GM23338 (cell line): Measurements from ENCODE around the gene PRKACA. TPM values are rescaled to one million over a fixed set of nuclear protein-coding genes. Genes with fewer than 3 reads are reported as not detected.

Experiments
- ATAC-seq: fragments of 200-7000 bp; cut with Tn5 transposase; 3 replicates; pipeline ENCODE4 v1.9.1; 2020
- DNase-seq: peaks from one replicate; pipeline ENCODE4 v3.0.0-alpha.2; 2015; ENCODE audit warnings: low spot score
- H2AFZ ChIP-seq: fragments of 200-600 bp; sonication (generic); 2 replicates; pipeline ENCODE4 v1.8.0; 2016; ENCODE audit warnings: antibody characterized with exemption, mild to moderate bottlenecking, moderate library complexity
- H3F3A ChIP-seq: fragments of 200-600 bp; sonication (generic); replicated peaks from 2 replicates; pipeline ENCODE4 v1.8.0; 2017; ENCODE audit warnings: antibody characterized with exemption, mixed run types, low read depth
- H3K27ac ChIP-seq: fragments of 200-600 bp; sonication (generic); 2 replicates; pipeline ENCODE4 v1.6.1; 2016; ENCODE audit warnings: low read depth
- H3K27me3 ChIP-seq: fragments of 200-600 bp; sonication (generic); 2 replicates; pipeline ENCODE4 v1.8.0; 2016; ENCODE audit warnings: mild to moderate bottlenecking, mixed run types, moderate library complexity; ENCODE audit not compliant: insufficient read depth
- H3K36me3 ChIP-seq: fragments of 200-600 bp; sonication (generic); 2 replicates; pipeline ENCODE4 v1.8.0; 2016; ENCODE audit warnings: mild to moderate bottlenecking; ENCODE audit not compliant: insufficient read depth
- H3K4me1 ChIP-seq: fragments of 200-600 bp; sonication (generic); 2 replicates; pipeline ENCODE4 v1.8.0; 2016; ENCODE audit warnings: mild to moderate bottlenecking, moderate library complexity; ENCODE audit not compliant: insufficient read depth
- H3K4me2 ChIP-seq: fragments of 200-600 bp; sonication (generic); 2 replicates; pipeline ENCODE4 v1.7.1; 2017; ENCODE audit warnings: mixed run types
- H3K4me3 ChIP-seq: fragments of 200-600 bp; sonication (generic); 2 replicates; pipeline ENCODE4 v1.6.1; 2016; ENCODE audit warnings: mixed run types
- H3K79me2 ChIP-seq: fragments of 200-600 bp; sonication (generic); replicated peaks from 2 replicates; pipeline ENCODE4 v1.8.0; 2017; ENCODE audit warnings: mild to moderate bottlenecking; ENCODE audit not compliant: insufficient read depth
- H3K9me2 ChIP-seq: fragments of 200-600 bp; sonication (generic); 2 replicates; pipeline ENCODE4 v1.8.0; 2017; ENCODE audit not compliant: insufficient read depth
- H4K20me1 ChIP-seq: fragments of 200-600 bp; sonication (generic); replicated peaks from 2 replicates; pipeline ENCODE4 v1.8.0; 2017; ENCODE audit warnings: mild to moderate bottlenecking; ENCODE audit not compliant: insufficient read depth
- H3K27ac Mint-ChIP-seq: 2 replicates; pipeline ENCODE4 v1.8.0; 2020; ENCODE audit warnings: inconsistent platforms, mild to moderate bottlenecking, moderate library complexity, mixed read lengths
- H3K27me3 Mint-ChIP-seq: 3 replicates; pipeline ENCODE4 v1.8.0; 2022; ENCODE audit warnings: low read depth, mild to moderate bottlenecking, moderate library complexity, mixed read lengths, inconsistent platforms; ENCODE audit not compliant: insufficient read depth, poor library complexity
- H3K36me3 Mint-ChIP-seq: 3 replicates; pipeline ENCODE4 v1.8.0; 2021; ENCODE audit warnings: low read depth, mild to moderate bottlenecking, inconsistent platforms, moderate library complexity, mixed read lengths
- H3K4me1 Mint-ChIP-seq: 3 replicates; pipeline ENCODE4 v1.8.0; 2020; ENCODE audit warnings: mild to moderate bottlenecking, inconsistent platforms, mixed read lengths
- H3K4me3 Mint-ChIP-seq: 3 replicates; pipeline ENCODE4 v1.8.0; 2021; ENCODE audit warnings: moderate library complexity, mild to moderate bottlenecking, inconsistent platforms, mixed read lengths
- H3K9me3 Mint-ChIP-seq: 3 replicates; pipeline ENCODE4 v1.8.0; 2020; ENCODE audit warnings: moderate library complexity, mild to moderate bottlenecking, inconsistent platforms, mixed read lengths
- CREB1 ChIP-seq: fragments of 250-450 bp; sonication (Bioruptor Pico); IDR thresholded peaks from 2 replicates; pipeline ENCODE4 v1.5.0; 2020; ENCODE audit warnings: low read depth, mild to moderate bottlenecking, moderate library complexity
- EZH2 ChIP-seq: fragments of 200-600 bp; sonication (generic); IDR thresholded peaks from one replicate; pipeline ENCODE4 v1.8.0; 2017; ENCODE audit warnings: antibody characterized with exemption, mild to moderate bottlenecking, low read depth; ENCODE audit not compliant: unreplicated experiment
- NANOG ChIP-seq: IDR thresholded peaks from 2 replicates; pipeline ENCODE4 v1.6.1; 2016; ENCODE audit warnings: antibody characterized with exemption, borderline replicate concordance
- POLR2AphosphoS5 ChIP-seq: IDR thresholded peaks from 2 replicates; pipeline ENCODE4 v1.6.1; 2016; ENCODE audit warnings: antibody characterized with exemption, low read depth
- STAT1 ChIP-seq: IDR thresholded peaks from one replicate; pipeline ENCODE4 v1.6.1; 2016; ENCODE audit warnings: antibody characterized with exemption; ENCODE audit not compliant: unreplicated experiment
- ZNF114 ChIP-seq: fragments of 250-450 bp; sonication (Bioruptor Pico); IDR thresholded peaks from 2 replicates; pipeline ENCODE4 v1.5.0; 2020; ENCODE audit warnings: mild to moderate bottlenecking, moderate library complexity
- ZNF462 ChIP-seq: fragments of 250-450 bp; sonication (Bioruptor Pico); IDR thresholded peaks from 2 replicates; pipeline ENCODE4 v1.5.0; 2020; ENCODE audit warnings: mild to moderate bottlenecking, moderate library complexity
- polyA plus RNA-seq: library from polyadenylated mRNA; unstranded; fragments of >200 nt; fragmentation: Nextera tagmentation; extraction: Ambion mirVana; gene quantifications from 2 replicates; pipeline ENCODE4 v1.2.1, GENCODE V29; 2016
- total RNA-seq: library from RNA; depleted of rRNA; stranded (reverse); fragments of >200 nt; shearing (Covaris generic); gene quantifications from 2 replicates; pipeline ENCODE4 v1.2.3, GENCODE V29; 2014
- TF ChIP-seq, protein P1 (sequence below), 2 experiments: fragments of 200-600 bp in 1 of 2; sonication (generic) in 1 of 2; conservative IDR thresholded peaks; 2 replicates each; pipeline versions ENCODE4 v1.5.1 to v1.6.1; 2016 to 2017; ENCODE audit warnings: antibody characterized with exemption in 2 of 2, low read depth in 2 of 2, mild to moderate bottlenecking in 2 of 2, moderate library complexity in 1 of 2
- TF ChIP-seq, protein P2 (sequence below): IDR thresholded peaks from 2 replicates; pipeline ENCODE4 v1.6.1; 2016; ENCODE audit warnings: antibody characterized with exemption

The PRKACA gene
- total and polyA plus RNA-seq, 2 experiments from 2014 or later, result 13.0 to 31.3 TPM

DNA sequence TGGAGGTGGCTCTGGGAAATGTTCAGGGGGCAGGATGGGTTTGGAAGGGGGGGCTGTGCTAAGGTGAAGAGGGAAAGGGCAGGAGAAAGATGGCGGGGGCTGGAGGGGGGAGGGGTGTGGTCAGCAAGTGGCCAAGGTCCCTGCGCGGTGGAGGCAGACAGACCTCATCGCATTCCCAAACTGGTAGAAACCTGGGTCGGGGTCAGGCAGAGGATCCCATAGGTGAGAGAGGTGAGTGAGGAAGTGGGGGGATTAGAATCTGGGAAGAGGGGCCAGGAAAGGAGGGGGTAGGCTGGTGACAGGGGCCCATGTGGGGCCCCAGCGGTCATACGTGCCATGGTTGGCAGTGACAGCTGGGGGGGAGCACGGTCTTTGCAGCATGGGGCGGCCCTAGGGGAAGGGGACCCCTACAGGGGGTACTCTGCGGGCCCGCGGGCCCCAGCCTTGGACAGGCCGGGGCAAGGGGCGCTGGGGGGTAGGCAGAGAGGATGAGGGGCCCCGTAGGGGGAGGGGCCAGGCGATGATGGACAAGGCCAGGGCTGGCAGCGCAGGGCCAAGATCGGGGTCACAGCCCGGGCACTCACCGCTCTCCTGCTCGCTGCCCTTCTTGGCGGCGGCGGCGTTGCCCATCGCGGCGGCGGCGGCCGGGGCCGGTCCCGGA is 514 bp downstream of the PRKACA start (continued):
- TF ChIP-seq ZNF462 (no peak), POLR2AphosphoS5 (no peak)

GRCh38 chr19:14116525-14116917 is 1.0 kb downstream of the PRKACA start:
- Mint-ChIP-seq H3K36me3 (peaks cover 11% of the 10 kb centered on the region), H3K27ac (no peak overlapping the region), H3K9me3 (no peaks in the 10 kb centered on the region; the same call in 2 of the 3 replicates), H3K4me1 (peaks cover 45% of the 10 kb centered on the region), H3K27me3 (peaks cover 13% of the 10 kb centered on the region), H3K4me3 (peak overlapping the region; percentile 82)
- Histone ChIP-seq H3K4me1 (peaks cover 49% of the 10 kb centered on the region), H3K27ac (no peak overlapping the region), H4K20me1 (peaks cover 14% of the 10 kb centered on the region), H3K27me3 (no peaks in the 10 kb centered on the region), H3K4me3 (peak overlapping the region; percentile 79), H3F3A (peaks cover 29% of the 10 kb centered on the region), H3K79me2 (peaks cover 17% of the 10 kb centered on the region), H3K9me2 (no peaks in the 10 kb centered on the region), H3K4me2 (peak overlapping the region; percentile 92), H3K36me3 (no peaks in the 10 kb centered on the region; the same call in 1 of the 2 replicates), H2AFZ (no peak overlapping the region)
- DNase-seq (no peak), ATAC-seq (no peak)
- TF ChIP-seq POLR2AphosphoS5, result no peak
- TF ChIP-seq, protein P1, sequence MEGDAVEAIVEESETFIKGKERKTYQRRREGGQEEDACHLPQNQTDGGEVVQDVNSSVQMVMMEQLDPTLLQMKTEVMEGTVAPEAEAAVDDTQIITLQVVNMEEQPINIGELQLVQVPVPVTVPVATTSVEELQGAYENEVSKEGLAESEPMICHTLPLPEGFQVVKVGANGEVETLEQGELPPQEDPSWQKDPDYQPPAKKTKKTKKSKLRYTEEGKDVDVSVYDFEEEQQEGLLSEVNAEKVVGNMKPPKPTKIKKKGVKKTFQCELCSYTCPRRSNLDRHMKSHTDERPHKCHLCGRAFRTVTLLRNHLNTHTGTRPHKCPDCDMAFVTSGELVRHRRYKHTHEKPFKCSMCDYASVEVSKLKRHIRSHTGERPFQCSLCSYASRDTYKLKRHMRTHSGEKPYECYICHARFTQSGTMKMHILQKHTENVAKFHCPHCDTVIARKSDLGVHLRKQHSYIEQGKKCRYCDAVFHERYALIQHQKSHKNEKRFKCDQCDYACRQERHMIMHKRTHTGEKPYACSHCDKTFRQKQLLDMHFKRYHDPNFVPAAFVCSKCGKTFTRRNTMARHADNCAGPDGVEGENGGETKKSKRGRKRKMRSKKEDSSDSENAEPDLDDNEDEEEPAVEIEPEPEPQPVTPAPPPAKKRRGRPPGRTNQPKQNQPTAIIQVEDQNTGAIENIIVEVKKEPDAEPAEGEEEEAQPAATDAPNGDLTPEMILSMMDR (conservative IDR thresholded peaks at IDR 0.05; ENCODE audit: low read depth in 2 of 2), result no peak
- no peak for TF ChIP-seq NANOG
- TF ChIP-seq ZNF114, result no peak
- TF ChIP-seq STAT1, result no peak
- TF ChIP-seq CREB1, result no peak
- TF ChIP-seq, protein P2, sequence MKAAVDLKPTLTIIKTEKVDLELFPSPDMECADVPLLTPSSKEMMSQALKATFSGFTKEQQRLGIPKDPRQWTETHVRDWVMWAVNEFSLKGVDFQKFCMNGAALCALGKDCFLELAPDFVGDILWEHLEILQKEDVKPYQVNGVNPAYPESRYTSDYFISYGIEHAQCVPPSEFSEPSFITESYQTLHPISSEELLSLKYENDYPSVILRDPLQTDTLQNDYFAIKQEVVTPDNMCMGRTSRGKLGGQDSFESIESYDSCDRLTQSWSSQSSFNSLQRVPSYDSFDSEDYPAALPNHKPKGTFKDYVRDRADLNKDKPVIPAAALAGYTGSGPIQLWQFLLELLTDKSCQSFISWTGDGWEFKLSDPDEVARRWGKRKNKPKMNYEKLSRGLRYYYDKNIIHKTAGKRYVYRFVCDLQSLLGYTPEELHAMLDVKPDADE, result no peak
- TF ChIP-seq EZH2, result no peak
